Left colon (tissue), 2 donors: ENCODE measurements around the gene THUMPD3. TPM values are rescaled to one million over a fixed set of nuclear protein-coding genes. Genes with fewer than 3 reads are reported as not detected.

Experiments used
- ATAC-seq: fragments of 200-7000 bp; cut with Tn5 transposase; one replicate; pipeline ENCODE4 v1.9.1; 2020; ENCODE audit warnings: mild to moderate bottlenecking, moderate library complexity
- DNase-seq, 2 donors: peaks; one replicate each; pipeline ENCODE4 v3.0.0-alpha.2; 2020
- intact Hi-C, 2 donors: fragments of 100-400 bp; cut with DNase I in 1 of 2; cut with micrococcal nuclease in 1 of 2; formaldehyde crosslinking; loops; one replicate each; pipeline versions ENCODE4 v1.11.2 to v1.14.0; 2022; cut with DNase I, micrococcal nuclease
- total RNA-seq, 2 donors: library from RNA; stranded (reverse); fragmentation: NEBNext Ultra II Directional; extraction: Animal tissue kit (Norgen Biotek cat#: 25700); gene quantifications; one replicate each; pipeline ENCODE4 v1.2.1, GENCODE V29; 2021
- donor health status: DM: no; HTN: no; CAD: no.
- donor health status: DM: yes; HTN: yes; CAD: no.

The THUMPD3 gene
- total RNA-seq, 2 donors from 2014 or later: 28.6 to 47.2 TPM

DNA sequence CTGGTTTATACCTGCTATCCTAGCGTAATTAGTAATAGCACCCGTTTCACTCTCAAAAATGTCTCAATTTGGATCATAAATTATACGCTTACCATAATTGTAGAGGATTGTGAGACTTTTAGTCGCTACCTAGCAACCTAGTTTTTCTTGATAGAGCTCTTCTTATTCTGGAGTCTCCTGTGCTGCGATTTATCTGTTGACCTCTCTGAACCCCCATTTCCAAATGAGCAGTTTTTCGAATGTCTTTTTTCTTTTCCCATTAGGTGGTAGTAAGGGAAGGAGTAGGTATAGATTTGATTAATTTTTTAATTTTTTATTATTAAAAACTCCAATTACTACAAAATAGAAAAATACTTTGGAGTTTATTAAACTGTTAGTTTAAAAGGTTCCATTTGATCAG, 45.2 kb downstream of the THUMPD3 start:
- no peak for ATAC-seq
- DNase-seq: no peak
- intact Hi-C loops: no loop called here

DNA sequence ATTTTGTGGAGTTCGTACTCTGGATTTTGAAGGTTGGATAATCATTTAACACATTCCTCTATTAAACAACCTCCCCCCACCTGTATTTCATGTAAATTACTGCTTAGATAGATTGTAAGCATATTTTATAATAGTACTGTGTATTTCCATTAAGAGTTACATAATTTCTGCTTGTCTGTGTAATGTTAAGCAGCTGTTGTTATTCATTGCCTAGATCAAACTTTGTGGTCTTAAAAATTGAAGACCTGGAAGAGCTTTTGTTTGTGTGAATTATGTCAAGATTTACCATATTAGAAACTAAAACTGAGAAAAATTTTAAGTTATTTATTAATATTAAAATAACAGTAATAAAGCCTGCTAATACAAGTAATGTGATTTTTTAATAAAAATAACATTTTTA, 45.7 kb downstream of the THUMPD3 start:
- no peak for DNase-seq

DNA sequence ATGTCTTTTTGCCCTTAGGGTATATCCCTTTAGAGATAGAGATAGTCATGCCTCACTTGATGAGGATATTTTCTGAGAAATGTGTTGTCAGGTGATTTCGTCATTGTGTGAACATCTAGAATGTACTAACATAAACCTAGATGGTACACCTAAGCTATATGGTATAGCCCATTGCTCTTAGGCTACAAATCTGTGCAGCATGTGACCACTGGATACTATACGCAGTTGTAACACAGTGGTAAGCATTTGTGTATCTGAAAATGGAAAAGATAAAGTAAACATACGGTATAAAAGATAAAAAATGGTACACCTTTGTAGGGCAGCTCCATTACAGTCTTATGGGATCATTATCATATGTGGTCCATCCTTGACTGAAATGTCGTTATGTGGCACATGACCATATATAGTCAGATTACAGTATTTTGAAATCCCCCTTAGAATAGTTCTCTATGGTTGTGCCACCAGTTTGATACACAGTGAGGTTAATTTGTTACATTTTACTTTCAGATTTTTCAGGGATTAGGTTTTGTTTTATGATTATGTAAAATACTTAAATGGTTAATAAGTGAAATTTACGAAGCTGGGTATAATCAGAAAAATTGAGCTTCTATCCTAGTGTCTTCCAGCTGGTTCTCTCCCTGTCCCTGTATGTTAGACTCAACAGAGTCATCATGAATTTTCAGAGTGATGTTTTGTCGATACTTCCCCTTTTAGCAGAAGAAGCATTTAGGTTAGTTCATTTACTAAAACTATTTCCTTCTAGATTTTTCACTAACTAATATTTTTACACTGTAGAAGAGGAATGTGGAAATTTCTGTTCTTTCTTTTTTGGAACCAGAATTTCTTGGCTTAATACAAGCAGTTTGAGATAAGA, 47.4 kb downstream of the THUMPD3 start:
- ATAC-seq (no peak), DNase-seq (no peak)
- intact Hi-C loops: no loop called here

More for the DNA sequence above, 45.7 kb downstream of the THUMPD3 start:
- no peak for ATAC-seq
- intact Hi-C loops: no loop called here

DNA sequence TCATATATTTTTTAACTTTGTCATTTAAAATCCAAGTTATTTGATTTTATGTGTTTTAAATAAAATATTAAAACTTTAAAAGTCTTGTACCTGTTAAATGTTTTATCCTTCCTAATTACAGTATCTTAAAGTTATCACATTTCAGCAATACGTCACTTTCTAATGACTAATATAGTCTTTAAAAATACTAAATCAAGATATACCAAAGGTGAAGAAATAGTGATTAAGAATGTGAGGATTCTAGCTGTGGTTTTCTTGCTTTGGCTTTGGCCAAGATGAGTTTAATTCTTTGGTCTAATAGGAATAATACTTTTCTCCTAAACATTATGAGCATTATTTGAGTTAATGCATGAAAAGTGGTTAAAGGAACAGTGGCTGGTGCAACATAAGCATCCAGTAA, 48.4 kb downstream of the THUMPD3 start:
- no peak for DNase-seq
- intact Hi-C loops: no loop called here
- no peak for ATAC-seq

DNA sequence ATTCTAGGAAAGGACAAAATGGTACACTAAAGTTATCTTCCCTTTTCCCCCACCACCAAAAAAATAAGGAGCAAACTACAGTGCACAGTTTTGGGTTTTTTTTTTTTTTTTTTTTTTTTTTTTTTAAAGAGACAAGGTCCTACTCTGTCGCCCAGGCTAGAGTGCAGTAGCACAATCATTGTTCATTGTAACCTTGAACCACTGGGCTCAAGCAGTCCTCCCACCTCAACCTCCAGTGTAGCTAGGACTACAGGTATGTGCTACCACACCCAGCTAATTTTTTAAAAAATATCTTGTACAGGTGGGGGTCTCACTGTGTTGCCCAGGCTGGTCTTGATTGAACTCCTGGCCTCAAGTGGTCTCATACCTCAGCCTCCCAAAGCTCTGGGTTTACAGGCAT, 49.4 kb downstream of the THUMPD3 start:
- DNase-seq: no peak
- no peak for ATAC-seq
- intact Hi-C loops: no loop called here

DNA sequence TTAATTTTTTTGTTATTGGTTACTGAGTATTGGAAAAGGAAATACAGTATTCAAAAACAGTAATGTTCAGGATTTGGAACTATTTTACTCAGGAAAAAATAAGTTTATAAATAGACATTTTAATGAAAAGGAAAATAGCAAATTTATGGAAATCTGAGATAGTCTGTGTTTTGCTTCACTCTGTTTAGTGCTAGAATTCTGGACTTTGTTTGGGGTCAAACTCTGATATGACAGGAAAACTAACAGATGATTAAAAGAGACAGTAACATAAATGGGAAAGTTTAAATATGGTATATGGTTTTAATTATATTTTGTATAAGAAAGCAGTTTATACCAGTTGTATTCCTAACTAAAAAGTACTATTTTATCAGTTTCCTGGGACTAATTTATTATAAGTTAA, 52.0 kb downstream of the THUMPD3 start:
- DNase-seq (no peak), ATAC-seq (no peak)
- intact Hi-C loops: no loop called here

DNA sequence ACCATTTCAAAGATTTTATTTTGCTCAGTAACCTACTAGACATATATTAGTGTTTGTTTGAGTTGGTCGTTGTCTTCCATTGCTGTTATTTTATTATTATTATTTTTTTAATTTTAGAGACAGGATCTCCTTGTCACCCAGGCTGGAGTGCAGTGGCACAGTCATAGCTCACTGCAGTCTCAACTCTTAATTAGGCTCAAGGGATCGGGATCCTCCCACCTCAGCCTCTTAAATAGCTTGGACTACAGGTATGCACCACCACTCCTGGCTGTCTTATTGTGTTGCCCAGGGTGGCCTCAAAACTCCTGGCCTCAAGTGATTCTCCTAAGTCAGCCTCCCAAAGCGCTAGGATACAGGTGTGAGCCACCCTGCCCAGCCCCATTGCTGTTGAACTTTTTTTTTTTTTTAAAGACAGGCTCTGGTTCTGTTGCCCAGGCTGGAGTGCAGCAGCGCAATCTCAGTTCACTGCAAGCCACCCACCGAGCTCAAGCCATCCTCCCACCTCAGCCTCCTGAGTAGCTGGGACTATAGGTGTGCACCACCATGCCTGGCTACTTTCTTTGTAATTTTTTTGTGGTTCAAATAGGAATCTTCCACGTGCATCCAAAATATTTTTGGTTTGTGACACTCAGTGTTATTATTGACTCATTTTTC, 52.8 kb downstream of the THUMPD3 start:
- ATAC-seq (peak; percentile 14), DNase-seq (no peak)
- intact Hi-C loops: no loop called here

DNA sequence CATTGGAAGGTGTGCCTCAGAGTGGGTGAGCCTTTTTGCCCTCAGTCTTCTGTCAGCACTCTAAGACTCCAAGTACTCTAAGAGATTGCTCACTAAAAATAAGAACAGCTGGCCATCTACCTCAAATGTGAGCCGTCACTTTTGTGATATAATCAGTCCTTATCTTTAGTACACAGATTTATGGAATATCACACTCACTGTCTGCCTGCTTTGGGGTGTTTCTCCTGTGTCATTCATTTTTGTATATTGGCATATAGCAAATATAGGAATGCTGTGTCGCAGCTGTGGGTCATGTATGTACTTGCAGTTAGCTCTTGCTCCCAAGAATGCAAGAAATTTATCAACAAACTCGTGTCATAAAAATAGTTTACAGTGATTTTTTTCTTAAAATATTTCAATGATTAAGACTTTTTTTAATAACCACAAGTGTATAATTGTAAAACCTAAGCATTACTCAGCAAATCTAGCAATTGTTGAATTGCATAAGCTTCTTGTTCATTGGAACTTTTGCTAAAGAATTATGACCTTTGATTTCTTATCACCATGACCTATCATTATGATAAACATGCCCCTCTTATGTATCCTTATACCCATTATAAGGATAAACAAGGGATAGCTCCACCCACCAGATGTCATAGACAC, 53.4 kb downstream of the THUMPD3 start:
- intact Hi-C loops: no loop called here
- DNase-seq (no peak), ATAC-seq (peak; percentile 62)

DNA sequence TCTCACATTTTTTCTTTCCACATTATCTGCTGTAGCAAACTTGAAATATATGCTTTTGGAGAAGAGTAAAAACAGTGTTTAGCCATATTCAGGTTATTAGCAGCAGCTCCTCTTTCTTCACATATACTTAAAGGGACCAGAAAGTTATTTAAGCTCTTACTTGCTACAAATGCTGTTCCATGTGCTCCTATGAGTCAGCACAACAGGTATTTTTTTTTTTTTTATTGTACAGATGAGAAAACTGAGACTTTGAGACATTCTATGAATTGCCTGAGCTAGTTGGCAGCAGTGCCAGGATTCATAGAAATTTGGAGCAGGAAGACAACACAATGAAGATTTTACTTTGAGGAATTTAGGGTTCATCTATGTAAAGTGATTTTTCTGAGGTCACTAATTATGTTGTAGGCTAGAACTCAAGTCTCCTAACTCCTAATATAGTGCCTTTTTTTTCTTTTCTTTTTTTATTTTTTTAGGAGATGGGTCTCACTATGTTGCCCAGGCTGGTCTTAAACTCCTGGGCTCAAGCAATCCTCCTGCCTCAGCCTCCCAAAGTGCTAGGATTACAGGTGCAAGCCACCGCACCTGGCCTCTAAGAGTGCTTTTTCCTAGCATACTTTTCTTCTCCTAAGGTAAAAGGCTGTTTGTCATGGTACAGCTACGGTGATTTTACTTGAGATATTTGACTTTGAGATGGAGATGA, 58.1 kb downstream of the THUMPD3 start:
- DNase-seq: no peak
- intact Hi-C loops: loop anchor here in 1 of 2 donors (5.0 kb wide), 1 partner anchor 59 kb away; the partner anchor contains the start of gene THUMPD3
- ATAC-seq: no peak

DNA sequence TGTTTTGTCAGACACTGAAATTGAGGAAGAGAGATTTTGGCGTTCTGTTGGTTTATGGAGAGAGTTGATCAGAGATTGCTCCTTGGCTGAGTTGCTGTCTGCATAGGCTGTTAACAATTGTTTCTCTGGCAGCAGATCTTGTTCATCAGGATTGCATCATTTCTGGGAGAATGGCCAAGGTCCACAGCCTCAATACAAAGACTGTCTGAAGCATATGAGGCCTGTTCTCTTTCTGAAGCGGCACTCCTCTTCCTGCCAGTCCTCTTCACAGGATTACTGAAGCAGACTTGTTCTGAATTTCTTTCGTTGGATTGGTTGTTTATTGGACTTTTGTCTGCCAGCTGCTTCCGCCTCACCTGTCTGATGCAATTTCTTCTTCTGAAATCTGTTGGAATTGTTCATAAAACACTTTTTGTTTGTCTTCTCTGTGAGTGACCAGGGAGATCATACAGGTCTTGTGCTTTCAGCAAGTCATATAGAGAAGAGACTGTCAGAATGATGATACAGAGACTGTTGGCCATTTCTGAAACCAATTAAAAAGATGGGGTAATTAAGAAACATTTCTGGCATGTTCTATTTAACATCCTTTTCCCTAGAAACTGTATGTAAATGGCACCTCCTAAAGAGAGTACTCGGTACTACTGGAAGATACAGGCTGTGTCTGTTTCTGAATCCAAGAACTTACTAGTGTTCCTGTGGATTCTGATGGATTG, 60.0 kb downstream of the THUMPD3 start:
- ATAC-seq (peak; percentile 95), DNase-seq (peak; percentile 74 to 90)
- intact Hi-C loops: loop anchor here in 1 of 2 donors (5.0 kb wide), 1 partner anchor 61 kb away; the partner anchor contains the start of gene THUMPD3

DNA sequence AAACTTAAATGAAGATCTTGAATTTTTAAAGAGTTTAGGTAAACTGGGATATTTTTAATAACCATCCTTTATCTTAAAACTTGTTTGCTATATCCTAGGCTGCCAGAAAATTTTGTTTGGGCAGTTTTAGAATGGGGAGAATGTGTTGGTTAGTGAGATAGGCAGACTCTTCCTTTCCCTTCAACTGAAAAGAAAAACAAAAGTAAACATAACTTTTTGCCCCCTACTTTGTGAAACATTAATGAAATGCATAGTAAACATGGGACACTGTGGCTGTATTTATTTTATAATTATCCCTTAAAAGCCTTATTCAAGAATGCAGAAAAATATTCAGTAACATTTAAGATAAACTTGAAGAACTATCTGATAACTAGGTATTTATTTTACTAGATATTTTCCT, 65.6 kb downstream of the THUMPD3 start:
- ATAC-seq (no peak), DNase-seq (no peak)
- intact Hi-C loops: no loop called here

DNA sequence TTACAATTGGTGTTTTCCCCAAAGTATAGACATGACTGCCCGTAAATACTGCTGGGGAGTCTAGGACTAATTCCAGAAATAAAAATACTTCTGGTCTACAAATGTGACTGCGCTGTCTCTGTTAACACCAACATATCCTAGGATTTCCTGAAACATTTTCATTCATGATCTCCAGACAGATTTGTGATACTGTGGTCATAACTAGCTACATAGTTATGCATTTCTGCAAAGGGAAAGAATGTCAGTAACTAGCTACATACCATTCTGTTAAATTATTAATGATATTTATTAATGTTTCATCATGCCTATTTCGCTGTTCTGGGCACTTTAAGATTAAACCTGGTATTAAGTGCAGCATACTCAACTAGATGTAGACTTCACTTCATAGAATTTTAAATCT, 67.9 kb downstream of the THUMPD3 start:
- intact Hi-C loops: no loop called here
- ATAC-seq (no peak), DNase-seq (no peak)

DNA sequence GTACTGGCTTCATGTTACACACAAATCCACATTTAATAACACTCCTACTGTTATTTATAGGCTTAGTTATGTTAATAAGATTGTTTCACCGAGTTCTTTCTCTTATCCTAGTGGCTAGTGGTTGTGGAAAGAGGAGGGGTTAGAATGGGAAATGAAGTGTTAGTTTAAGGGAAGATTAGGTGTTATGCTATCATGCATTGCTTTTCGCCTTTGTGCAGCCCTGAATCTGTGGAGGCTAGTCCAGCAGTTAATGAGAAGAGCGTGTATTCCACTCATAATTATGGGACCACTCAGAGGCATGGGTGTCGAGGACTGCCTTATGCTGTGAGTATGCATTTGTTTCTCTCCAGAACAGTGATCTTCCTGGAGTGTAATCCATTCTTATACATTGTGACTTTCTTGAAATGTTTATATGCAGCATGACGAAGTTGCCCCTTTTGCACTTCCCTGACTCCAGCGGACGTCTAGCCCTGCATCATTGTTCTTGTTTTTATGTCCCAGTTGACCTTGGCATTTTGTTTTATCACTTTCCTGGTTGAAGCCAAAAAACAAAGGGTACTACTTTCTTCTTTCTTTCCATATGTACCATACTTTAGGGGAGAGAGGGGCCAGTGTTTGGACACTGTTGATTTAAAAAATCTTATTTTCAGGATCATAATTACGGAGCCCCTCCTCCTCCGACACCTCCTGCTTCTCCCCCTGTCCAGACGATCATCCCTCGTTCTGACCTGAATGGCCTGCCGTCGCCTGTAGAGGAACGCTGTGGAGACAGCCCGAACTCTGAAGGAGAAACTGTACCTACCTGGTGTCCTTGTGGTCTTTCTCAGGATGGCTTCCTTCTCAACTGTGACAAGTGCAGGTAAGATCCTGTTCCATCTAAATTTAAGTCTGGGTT, 71.0 kb downstream of the THUMPD3 start:
- DNase-seq: no peak
- intact Hi-C loops: no loop called here
- no peak for ATAC-seq

DNA sequence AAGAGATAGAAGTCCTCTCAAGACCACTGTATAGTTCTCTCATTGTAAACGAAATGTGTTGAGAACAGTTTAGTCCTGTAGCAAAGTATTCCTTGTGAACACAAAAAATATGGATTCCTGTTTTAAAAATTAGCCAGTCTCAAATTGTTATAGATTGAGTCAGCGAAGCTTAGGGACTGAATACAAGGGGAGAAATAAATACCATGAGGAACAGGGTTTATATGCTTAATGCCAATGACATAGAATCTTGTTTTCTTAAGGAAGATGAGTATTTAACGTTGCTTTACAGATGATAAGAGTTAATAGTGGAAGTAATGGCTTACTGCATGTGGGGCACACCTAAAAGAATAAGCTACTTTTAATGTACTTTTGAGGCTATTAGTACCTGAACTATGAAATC, 72.5 kb downstream of the THUMPD3 start:
- intact Hi-C loops: no loop called here
- DNase-seq (no peak), ATAC-seq (no peak)
